Hematopoietic multipotent progenitor cell treated with erythropoietin and hydrocortisone succinate and interleukin-3 and kit ligand, for 8 days (in vitro differentiated cells): Measurements from ENCODE around the gene KCNQ5.
"Not testable (repeated sequence)": the region's sequence is repeated elsewhere in the genome, so short reads cannot be mapped to it uniquely, and the experiment has no call there.

Experiments
- DNase-seq: peaks from one replicate; pipeline ENCODE4 v3.0.0-alpha.2; 2015

The KCNQ5 gene

DNA sequence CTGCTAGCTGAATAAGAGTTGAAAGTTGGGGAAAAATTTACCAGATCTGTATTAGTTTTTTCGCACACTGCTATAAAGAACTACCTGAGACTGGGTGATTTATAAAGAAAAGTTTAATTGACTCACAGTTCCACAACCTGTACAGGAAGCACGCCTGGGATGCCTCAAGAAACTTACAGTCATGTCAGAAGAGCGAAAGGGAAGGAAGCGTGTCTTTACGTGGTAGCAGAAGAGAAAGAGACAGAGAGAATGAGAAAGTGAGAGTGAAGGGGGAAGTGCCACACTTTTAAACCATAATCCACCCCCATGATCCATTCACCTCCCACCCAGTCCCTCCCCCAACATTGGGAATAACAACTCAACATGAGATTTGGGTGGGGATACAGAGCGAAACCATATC is 523.8 kb downstream of the KCNQ5 start:
- DNase-seq: no peak

DNA sequence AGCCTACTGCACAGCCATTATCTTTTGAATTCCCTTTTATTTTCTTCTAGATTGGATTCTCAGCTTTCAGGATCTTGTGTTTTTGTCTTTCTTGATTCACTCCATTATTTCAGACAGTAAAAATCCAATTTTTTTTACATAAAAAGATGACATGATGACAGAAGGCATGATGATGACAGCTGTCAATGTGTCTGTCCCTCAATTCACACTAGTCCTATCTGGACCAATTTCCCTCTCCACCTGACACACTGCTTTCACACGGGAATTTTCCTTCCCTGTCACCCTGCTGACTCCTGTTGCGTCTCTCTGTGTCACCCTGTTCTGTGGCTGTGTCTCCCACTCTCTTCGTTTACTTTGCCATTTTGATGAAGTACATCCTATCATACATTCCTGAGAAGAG is 529.9 kb downstream of the KCNQ5 start:
- DNase-seq: no peak

DNA sequence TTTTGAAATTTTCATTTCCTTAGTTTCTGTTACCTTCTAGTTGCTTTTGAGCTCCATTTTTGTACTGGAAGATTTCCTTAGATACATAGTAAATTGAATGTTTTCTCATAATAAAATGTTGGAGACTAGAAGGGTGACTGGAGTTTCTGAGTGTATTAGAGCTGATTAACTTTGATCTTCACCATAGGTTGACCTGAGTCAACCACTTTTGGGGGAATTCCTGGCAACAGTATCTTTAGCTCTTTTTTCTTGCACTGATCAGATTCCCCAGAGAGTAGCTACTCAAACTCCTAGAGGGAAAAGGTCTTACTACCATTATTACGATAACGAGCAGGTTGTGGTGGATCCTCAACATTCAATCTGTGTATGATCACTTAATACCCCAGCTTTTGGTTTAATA is 530.7 kb downstream of the KCNQ5 start:
- no peak for DNase-seq

DNA sequence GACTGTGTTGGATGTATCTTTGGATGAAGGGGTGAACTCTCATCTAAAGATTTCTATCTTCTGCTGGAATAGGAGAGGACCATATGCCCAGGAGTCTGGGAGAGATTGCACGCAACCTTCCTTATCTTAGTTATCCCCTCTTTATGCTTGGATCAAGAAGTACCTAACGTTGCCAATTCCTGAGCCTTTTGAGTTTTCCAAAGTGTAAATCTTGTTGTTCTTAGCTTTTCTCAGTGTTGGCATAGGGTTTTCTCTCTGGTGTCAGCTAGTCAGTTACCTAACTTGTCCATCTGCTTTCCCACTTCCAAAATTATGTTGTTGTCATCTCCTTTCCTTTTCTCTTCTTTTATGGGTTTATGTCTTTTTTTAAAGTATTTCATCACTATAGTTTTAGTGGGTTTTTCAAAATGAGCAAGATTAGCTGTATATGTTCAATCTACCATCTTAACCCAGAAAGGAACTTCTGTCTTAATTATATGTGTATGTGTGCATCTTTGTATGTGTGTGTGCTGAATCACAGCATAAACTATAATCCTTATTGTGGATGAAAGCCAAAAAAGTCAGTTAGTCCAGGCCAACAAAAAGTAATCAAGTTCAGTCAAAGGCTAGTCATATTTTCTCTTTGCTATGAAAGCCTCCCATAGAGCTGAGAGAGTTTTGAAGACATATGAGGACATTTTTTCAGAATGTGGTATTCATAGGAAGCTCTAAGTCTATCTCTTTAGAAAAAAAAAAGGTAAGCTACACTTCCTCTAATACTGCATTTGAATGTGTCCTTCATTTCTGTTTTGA is 531.3 kb downstream of the KCNQ5 start:
- no peak for DNase-seq

DNA sequence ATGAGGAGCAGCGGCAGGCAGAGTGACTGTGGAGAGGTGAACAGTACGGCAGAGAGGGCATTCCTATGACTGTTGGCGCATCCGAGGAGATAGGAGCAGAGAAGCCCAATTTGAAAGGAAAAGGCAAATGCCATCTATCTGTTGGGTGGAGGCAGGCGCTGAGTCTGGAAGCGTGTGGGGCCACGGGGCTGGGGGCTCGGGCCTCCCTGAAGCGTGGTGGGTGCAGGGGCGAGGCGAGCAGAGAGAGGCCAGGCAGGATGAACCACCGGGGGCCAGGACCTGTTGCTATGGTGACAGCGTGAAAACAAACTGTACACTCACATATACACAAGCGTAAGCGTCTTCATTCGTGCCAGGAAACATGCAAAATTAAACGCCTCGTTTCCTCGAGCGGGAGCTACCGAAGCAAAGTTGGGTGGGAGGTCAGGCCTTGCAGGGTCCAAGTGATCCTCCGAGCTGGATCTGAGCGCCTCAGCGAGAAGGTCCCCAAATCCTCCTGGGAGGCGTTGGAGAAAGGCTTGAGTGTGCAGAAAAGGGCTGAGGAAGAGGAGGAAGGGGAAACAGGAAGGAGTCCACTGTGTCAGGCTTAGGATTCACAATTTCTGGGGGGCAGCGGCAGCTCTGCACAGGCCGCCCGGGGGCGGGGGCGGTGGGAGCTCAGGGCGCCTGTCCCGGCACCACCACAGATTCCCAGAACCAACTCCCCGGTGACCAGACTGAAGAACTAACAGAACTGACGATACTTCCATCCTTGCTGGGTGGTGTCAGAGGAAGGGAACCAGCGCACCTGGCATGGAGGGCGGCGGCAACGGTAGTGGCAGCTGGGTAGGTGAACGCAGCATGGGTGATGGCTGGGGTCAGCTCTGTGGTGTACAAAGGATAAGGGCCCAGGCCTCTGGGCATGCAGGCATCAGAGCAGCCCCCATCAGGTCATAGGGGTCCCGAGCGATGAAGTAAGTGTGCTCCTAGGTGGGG is 535.2 kb downstream of the KCNQ5 start:
- DNase-seq: no peak

DNA sequence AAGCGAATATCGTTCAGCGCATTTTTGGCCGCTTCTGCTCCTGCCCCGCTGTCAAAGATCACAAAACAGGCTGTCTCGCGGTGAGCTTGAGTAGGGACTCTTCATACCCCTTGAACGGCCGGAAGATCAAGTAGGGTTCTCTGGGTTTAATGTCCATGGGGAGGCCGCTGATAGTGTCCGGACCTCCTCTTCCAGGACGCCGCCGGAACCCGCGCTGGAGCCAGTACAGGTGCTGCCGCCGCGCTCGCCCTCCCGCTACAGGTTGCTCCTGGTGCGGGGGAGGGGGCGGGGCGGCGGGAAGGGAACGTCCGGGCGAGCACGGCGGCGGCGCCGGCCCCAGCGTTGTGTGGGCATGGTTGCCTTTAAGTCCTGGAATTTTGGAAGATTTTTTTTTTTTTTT is 536.0 kb downstream of the KCNQ5 start:
- DNase-seq: no peak

DNA sequence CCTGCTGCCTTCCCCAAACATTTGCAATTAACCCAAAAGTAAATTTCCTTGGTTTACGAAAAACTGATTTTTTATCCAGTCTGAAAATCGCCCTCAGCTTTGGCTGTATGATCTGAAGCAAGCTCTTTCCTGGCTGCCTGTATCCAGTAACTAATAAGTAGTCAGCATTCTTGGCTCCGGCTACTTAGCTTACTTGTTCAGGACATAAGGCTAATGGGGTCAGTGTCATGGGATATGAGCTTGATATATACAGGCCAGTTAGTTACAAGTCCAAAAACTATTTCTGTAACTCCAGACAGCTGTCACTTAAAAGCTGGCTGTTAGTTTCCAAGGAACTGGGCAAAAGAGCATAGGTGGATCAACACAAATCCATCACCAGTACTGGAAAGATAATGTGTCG is 547.2 kb downstream of the KCNQ5 start:
- no peak for DNase-seq

DNA sequence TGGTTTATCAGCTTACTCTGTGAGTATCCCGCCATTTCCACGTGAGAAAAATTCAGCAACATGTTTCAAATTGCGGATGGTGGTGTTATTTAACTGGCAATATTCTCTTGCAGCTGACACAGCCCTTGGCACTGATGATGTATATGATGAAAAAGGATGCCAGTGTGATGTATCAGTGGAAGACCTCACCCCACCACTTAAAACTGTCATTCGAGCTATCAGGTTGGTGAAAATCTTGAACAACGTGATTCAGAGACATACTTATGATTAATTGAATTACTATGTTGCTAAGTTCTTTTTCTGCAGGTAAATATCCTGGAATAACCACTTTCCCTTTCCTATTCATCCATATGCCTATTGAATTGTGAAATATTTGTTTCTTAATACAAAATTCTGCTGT is 547.8 kb downstream of the KCNQ5 start:
- no peak for DNase-seq

DNA sequence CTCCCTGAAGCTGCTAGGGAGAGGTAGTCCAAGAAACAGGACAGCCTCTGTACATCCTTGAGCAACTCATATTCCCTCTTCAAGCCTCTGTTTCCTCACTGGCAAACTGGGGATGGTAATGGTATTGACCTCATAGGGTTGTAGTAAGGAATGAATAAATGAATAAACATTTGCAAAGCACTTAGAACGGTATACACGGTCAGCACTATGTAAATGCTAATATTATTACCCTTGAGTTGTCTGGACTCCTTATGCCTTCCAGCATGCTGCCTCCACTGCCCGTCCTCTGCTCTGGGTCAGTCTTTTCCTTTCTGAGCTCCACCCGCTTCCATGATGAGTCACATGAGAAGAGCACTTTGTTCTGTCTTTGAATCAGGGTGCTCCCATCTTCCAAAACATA is 552.8 kb downstream of the KCNQ5 start:
- DNase-seq: no peak

DNA sequence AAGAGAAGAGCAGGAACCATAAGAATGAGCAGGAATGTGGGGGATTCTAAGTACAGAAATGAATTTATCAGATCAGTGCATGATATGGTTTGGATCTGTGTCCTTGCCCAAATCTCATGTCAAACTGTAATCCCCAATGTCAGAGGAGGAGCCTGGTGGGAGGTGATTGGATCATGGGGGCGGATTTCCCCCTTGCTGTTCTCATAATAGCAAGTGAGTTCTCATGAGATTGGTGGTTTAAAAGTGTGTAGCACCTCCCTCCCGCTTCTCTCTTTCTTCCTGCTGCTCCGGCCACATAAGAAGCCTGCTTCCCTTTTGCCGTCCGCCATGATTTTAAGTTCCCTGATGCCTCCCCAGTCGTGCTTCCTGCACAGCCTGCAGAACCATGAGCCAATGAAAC is 554.2 kb downstream of the KCNQ5 start:
- DNase-seq: no peak

DNA sequence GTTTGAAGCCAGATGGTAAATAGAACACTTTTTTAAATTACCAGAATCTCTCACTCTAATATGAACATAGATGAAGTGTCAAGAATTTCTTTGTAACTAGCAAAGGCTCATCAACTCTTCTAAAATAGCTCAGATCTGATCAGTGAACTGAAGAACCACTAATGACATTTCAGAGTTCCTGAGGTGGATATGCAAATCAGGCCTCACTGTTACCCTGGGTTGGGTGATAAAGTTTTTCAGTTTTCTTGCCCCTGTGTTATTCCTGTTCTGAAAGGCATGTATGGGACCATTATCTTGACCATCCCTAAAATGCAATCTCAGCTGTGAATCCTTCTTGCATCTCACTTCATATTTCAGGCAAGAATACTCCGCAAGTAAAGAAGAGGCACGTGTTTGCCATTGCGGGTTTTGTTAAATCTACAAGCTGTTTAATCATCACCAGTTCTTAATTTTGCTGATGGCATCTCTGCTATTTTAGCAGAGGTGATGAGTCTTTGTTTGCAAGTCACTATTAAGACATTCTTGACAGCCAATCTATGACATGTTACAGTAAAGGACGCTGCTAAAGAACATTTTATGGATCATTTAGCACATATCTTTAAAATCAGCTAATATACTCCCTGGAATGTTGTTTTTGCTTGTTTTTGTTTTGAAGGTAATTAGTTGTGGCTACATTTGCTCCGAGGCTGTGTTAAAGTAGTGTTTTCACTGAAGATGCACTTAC is 555.5 kb downstream of the KCNQ5 start:
- DNase-seq: no peak

DNA sequence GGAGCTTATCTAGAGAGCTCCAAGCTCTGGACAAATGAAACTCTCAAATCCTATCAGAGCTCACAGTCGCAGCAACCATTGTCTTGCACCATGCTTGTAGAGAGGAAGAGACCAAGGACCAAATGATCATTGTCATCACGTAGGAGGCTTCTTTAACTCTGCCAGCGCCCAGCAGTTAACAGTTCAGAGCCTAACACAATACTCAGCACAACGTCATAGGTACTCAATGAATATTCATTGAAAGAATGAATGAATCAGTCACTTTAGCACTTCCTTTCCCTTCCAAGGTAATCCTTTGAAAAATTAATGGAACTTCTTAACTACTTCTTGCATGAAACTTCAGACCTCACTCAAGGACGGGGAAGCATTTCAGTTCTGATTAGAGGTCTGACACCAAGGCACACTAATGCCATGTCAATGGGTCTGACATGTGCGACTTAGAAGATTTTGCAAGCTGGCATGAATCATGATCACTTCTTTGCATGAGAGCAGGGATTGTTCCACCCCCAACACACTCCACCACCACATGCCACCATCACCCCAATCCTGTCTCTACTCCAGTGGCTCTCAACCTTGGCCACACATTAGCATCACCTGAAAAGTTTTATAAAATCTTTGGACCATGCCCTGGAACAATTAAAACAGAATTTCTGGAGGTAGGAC is 558.3 kb downstream of the KCNQ5 start:
- no peak for DNase-seq

DNA sequence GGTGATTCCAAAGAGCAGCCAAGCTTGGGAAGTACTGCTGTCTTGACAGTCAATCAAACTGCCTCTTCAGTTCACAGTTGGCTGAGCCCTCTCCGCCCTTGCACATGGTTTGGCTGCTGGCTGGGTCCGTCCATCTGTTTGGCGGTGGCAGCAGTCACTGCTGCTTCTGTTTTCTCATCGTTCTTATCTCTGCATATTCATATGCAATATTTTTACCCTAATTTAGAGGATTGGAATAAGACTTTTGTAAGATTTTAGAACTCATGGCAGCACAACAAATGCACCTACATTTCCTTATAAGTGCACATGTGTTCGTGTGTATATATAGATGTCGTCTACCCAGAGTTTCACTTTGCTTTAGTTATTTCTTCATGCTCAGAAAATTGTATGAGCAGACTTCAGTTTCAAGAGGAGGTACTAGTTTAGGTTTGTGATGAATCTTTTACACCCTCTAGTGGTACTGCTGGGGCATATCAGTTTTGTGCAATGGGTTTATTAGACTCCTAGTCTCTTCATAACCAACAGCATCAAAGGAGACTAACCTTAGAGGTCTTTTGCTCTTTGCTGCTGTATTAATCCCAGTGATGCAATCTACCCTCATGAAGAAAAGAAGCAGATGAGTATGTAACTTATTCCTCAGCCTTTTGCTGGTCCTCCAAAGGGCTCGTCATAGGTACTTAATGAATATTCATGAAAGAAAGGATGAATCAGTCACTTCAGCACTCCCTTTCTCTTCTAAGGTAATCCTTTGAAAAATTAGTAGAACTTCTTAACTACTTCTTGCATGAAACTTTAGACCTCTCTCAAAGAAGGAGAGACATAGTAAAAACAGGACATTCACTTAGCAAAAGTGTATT is 559.1 kb downstream of the KCNQ5 start:
- DNase-seq: peak; percentile 67

DNA sequence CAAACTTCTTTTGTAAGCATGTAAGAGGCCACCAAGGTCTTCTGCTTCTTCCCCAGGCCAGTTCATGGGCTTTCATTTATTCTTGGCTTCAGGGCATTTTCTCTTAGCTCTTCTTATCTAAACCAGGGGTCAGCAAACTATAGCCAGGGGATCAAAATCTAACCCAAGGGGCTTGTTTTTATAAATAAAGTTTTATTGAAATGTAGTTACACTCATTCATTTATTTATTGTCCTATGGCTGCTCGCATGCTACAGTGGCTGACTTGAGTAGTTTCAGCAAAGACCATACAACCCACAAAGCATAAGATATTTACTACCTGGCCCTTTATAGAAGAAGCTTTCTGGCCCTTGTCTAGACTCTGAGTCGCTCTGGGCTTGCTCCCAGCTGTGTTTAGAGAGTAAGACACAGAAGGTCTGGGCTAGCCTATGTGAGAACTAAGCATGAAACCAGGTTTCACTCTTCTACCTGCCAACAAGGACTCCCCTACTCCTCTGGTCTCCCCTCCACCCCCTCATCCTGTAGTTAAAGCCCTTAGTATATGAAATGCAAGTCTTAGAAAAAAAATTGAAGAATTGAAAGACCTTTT is 560.2 kb downstream of the KCNQ5 start:
- DNase-seq: no peak

DNA sequence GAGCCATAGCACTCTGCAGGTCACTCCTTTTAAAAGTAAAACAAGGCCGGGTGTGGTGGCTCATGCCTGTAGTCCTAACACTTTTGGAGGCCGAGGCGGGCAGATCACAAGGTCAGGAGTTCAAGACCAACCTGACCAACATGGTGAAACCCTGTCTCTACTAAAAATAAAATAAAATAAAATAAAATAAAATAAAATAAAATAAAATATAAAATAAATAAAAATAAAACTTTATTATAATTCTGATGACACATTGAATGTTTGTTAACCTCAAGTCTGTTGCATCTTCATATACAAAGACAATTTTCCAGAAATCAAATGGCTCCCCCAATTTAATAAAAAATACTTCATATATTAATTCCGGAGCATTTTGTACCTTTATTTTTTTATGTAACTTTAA is 571.4 kb downstream of the KCNQ5 start:
- DNase-seq: not testable (repeated sequence)

DNA sequence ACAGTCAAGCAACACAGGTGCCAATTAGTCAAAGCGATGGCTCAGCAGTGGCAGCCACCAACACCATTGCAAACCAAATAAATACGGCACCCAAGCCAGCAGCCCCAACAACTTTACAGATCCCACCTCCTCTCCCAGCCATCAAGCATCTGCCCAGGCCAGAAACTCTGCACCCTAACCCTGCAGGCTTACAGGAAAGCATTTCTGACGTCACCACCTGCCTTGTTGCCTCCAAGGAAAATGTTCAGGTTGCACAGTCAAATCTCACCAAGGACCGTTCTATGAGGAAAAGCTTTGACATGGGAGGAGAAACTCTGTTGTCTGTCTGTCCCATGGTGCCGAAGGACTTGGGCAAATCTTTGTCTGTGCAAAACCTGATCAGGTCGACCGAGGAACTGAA is 572.9 kb downstream of the KCNQ5 start:
- no peak for DNase-seq

DNA sequence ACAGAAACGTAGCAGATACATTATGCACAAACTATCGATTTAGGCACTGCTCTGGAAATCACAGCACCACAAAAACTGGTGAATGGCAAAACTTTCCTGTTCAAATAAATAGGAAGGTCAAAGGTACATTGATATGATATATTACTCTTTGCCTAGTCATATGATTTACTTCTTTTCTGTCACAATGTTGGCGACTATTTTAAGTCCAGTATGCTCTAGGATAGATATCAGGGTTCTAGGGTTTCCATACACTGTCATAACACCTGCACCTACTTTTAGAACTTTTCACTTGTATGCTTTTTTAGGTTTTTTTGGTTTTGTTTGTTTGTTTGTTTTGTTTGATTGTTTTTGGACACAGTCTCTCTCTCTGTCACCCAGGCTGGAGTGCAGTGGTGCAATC is 578.4 kb downstream of the KCNQ5 start:
- DNase-seq: no peak

DNA sequence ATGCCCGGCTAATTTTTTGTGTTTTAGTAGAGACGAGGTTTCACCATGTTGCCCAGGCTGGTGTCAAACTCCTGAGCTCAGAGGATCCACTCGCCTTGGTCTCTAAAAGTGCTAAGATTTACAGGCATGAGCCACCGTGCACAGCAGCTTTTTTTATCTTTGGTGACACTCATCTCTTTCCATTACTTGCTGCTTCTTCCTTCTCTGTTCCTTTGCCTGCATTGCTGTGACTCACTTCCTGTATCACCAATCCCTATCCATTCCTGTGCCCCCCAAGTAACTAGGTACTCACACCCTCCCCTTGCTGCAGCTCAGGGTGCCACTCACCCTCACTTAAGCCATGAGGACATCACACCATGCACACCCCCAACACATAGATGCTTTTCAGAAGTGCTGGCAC is 578.9 kb downstream of the KCNQ5 start:
- no peak for DNase-seq

DNA sequence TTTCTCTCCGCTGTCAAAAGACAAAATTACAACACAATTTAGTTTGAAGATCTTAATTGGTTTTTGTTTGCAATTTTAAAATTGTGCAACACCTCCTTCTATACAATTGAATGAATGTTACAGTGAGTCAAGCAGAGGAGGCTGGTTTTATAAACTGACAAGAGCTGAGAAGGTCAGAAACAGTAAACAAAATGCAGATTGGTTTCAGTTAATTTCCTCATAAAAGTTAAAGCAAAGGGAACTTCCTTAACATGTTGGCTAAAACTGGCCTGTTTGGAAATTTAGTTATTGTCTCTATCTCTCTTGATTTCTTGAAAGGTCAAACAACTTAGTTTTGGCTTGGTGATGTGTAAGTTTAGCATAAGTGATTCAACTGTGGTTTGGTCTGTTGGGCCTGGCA is 581.2 kb downstream of the KCNQ5 start:
- no peak for DNase-seq

DNA sequence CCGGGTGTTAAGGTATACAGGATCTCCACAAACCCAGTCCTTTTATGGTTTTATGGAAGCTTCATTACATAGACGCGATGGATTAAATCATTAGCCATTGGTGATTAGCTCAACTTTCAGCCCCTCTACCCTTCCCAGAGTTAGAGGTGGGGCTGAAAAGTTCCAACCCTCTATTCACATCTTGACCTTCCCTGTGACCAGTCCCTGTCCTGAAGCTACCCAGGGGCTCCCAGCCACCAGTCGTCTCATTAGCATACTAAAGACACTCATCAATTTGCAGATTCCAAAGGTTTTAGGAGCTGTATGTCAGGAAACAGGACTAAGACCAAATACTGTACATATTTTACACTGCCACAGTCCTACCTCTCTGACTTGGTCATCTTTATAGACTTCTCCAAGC is 582.4 kb downstream of the KCNQ5 start:
- no peak for DNase-seq

DNA sequence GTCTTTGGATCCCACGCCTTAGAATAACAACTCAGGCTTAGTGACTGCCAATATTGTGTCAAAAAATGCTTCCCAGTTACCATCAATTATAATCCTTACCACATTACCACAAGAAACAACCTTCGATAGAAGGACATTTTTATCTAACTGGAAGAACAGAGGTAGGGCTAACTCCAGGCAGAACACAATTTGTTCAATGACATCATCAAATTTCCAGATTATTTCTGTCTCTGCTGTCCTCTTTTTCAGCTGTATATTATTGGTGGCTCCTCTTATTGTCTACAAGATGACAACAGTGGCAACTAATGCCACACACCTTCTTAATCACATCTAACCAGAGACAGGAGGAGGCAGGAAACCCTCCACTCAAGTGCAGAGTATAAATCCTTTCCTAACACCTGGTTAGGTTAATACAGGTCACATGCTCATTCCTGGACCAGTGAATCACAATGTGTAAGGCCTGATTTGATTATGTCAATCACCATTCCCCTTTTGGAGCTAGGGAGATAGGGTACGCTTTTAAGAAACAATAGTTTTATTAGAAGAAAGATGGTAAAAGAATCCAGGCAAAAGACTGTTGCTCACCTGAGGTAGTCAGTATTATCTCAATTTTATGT is 585.5 kb downstream of the KCNQ5 start:
- no peak for DNase-seq
